Panc1 (cell line): Measurements from ENCODE around the gene TMEM151B.

ENCODE experiments used
- CTCF ChIP-seq: fragments of 450-650 bp; IDR thresholded peaks from 2 replicates; pipeline ENCODE4 v1.5.1; 2017; ENCODE audit warnings: mild to moderate bottlenecking
- TF ChIP-seq, protein P1 (sequence below), 2 experiments: IDR thresholded peaks; 2 replicates each; pipeline ENCODE4 v1.6.1; 2011 to 2012; ENCODE audit warnings: low read depth in 2 of 2, control low read depth in 1 of 2, low read length in 1 of 2, mild to moderate bottlenecking in 1 of 2, moderate library complexity in 1 of 2; ENCODE audit not compliant: insufficient read depth in 1 of 2

DNA sequence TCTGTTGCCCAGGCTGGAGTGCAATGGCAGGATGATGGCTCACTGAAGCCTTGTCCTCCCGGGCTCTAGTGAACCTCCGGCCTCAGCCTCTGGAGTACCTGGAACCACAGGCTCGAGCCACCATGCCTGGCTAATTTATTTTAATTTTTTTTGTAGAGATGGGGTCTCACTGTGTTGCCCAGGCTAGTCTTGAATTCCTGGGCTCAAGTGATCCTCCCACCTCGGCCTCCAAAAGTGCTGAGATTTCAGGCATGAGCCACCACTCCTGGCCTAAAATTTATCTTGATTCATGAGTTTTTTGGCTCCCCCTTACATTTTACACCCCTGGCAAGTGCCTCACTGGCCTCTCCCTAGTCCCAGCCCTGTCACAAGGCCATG lies 49.3 kb upstream of the TMEM151B start:
- TF ChIP-seq CTCF, result no peak
- TF ChIP-seq, protein P1, sequence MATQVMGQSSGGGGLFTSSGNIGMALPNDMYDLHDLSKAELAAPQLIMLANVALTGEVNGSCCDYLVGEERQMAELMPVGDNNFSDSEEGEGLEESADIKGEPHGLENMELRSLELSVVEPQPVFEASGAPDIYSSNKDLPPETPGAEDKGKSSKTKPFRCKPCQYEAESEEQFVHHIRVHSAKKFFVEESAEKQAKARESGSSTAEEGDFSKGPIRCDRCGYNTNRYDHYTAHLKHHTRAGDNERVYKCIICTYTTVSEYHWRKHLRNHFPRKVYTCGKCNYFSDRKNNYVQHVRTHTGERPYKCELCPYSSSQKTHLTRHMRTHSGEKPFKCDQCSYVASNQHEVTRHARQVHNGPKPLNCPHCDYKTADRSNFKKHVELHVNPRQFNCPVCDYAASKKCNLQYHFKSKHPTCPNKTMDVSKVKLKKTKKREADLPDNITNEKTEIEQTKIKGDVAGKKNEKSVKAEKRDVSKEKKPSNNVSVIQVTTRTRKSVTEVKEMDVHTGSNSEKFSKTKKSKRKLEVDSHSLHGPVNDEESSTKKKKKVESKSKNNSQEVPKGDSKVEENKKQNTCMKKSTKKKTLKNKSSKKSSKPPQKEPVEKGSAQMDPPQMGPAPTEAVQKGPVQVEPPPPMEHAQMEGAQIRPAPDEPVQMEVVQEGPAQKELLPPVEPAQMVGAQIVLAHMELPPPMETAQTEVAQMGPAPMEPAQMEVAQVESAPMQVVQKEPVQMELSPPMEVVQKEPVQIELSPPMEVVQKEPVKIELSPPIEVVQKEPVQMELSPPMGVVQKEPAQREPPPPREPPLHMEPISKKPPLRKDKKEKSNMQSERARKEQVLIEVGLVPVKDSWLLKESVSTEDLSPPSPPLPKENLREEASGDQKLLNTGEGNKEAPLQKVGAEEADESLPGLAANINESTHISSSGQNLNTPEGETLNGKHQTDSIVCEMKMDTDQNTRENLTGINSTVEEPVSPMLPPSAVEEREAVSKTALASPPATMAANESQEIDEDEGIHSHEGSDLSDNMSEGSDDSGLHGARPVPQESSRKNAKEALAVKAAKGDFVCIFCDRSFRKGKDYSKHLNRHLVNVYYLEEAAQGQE (IDR thresholded peaks at IDR 0.05; ENCODE audit: insufficient read depth in 1 of 2, low read depth in 2 of 2, low read length in 1 of 2), result no peak
